ENCODE data around the gene KRT84. TPM values are rescaled to one million over a fixed set of nuclear protein-coding genes. Genes with fewer than 3 reads are reported as not detected.

The KRT84 gene
- total RNA-seq, 1 experiment from 2014 or later: not detected

- H3K4me3 ChIP-seq (ENCODE audit: insufficient read depth, low read depth, low read length): no peak overlapping the region
- no peak for DNase-seq
- H3K27me3 ChIP-seq (ENCODE audit: control insufficient read depth, insufficient read depth, low read length): no peaks in the 10 kb centered on the region
- H3K36me3 ChIP-seq (replicated peaks; ENCODE audit: control insufficient read depth, insufficient read depth, low read length): no peaks in the 10 kb centered on the region
These were observed 42.5 kb downstream of the KRT84 start for GRCh38 chr12:52342781-52343490.

- Histone ChIP-seq H3K4me3 (ENCODE audit: insufficient read depth, low read depth, low read length) (no peak overlapping the region), H3K36me3 (replicated peaks; ENCODE audit: control insufficient read depth, insufficient read depth, low read length) (no peaks in the 10 kb centered on the region), H3K27me3 (ENCODE audit: control insufficient read depth, insufficient read depth, low read length) (no peaks in the 10 kb centered on the region)
- no peak for DNase-seq
These were observed 44.3 kb downstream of the KRT84 start for GRCh38 chr12:52341066-52341580.

GRCh38 chr12:52338241-52338960 lies 47.1 kb downstream of the KRT84 start:
- DNase-seq: no peak
- Histone ChIP-seq H3K36me3 (replicated peaks; ENCODE audit: control insufficient read depth, insufficient read depth, low read length) (no peaks in the 10 kb centered on the region), H3K27me3 (ENCODE audit: control insufficient read depth, insufficient read depth, low read length) (no peaks in the 10 kb centered on the region), H3K4me3 (ENCODE audit: insufficient read depth, low read depth, low read length) (no peak overlapping the region)

- DNase-seq: no peak
- H3K4me3 ChIP-seq (ENCODE audit: insufficient read depth, low read depth, low read length): no peak overlapping the region
- H3K36me3 ChIP-seq (replicated peaks; ENCODE audit: control insufficient read depth, insufficient read depth, low read length): no peaks in the 10 kb centered on the region
- no peaks in the 10 kb centered on the region for H3K27me3 ChIP-seq (ENCODE audit: control insufficient read depth, insufficient read depth, low read length)
These were observed 48.4 kb downstream of the KRT84 start for GRCh38 chr12:52337054-52337453.

GRCh38 chr12:52336641-52337040 lies 48.8 kb downstream of the KRT84 start:
- Histone ChIP-seq H3K27me3 (ENCODE audit: control insufficient read depth, insufficient read depth, low read length) (no peaks in the 10 kb centered on the region), H3K36me3 (replicated peaks; ENCODE audit: control insufficient read depth, insufficient read depth, low read length) (no peaks in the 10 kb centered on the region), H3K4me3 (ENCODE audit: insufficient read depth, low read depth, low read length) (no peak overlapping the region)
- DNase-seq: no peak

GRCh38 chr12:52335598-52336262 lies 49.7 kb downstream of the KRT84 start:
- Histone ChIP-seq H3K36me3 (replicated peaks; ENCODE audit: control insufficient read depth, insufficient read depth, low read length) (no peaks in the 10 kb centered on the region), H3K27me3 (ENCODE audit: control insufficient read depth, insufficient read depth, low read length) (no peaks in the 10 kb centered on the region), H3K4me3 (ENCODE audit: insufficient read depth, low read depth, low read length) (no peak overlapping the region)
- DNase-seq: no peak

- no peak overlapping the region for H3K4me3 ChIP-seq (ENCODE audit: insufficient read depth, low read depth, low read length)
- DNase-seq: no peak
- no peaks in the 10 kb centered on the region for H3K36me3 ChIP-seq (replicated peaks; ENCODE audit: control insufficient read depth, insufficient read depth, low read length)
- H3K27me3 ChIP-seq (ENCODE audit: control insufficient read depth, insufficient read depth, low read length): no peaks in the 10 kb centered on the region
These were observed 51.3 kb downstream of the KRT84 start for GRCh38 chr12:52334185-52334584.

GRCh38 chr12:52333321-52333720 lies 52.1 kb downstream of the KRT84 start:
- no peak for DNase-seq
- Histone ChIP-seq H3K27me3 (ENCODE audit: control insufficient read depth, insufficient read depth, low read length) (no peaks in the 10 kb centered on the region), H3K4me3 (ENCODE audit: insufficient read depth, low read depth, low read length) (no peak overlapping the region), H3K36me3 (replicated peaks; ENCODE audit: control insufficient read depth, insufficient read depth, low read length) (no peaks in the 10 kb centered on the region)

- Histone ChIP-seq H3K36me3 (replicated peaks; ENCODE audit: control insufficient read depth, insufficient read depth, low read length) (no peaks in the 10 kb centered on the region), H3K4me3 (ENCODE audit: insufficient read depth, low read depth, low read length) (no peak overlapping the region), H3K27me3 (ENCODE audit: control insufficient read depth, insufficient read depth, low read length) (no peaks in the 10 kb centered on the region)
- DNase-seq: no peak
These were observed 53.1 kb downstream of the KRT84 start for GRCh38 chr12:52332381-52332780.

- Histone ChIP-seq H3K36me3 (replicated peaks; ENCODE audit: control insufficient read depth, insufficient read depth, low read length) (no peaks in the 10 kb centered on the region), H3K27me3 (ENCODE audit: control insufficient read depth, insufficient read depth, low read length) (no peaks in the 10 kb centered on the region), H3K4me3 (ENCODE audit: insufficient read depth, low read depth, low read length) (no peak overlapping the region)
- no peak for DNase-seq
These were observed 53.6 kb downstream of the KRT84 start for GRCh38 chr12:52331833-52332232.

GRCh38 chr12:52331039-52331438 lies 54.4 kb downstream of the KRT84 start:
- no peaks in the 10 kb centered on the region for H3K36me3 ChIP-seq (replicated peaks; ENCODE audit: control insufficient read depth, insufficient read depth, low read length)
- DNase-seq: no peak
- no peaks in the 10 kb centered on the region for H3K27me3 ChIP-seq (ENCODE audit: control insufficient read depth, insufficient read depth, low read length)
- no peak overlapping the region for H3K4me3 ChIP-seq (ENCODE audit: insufficient read depth, low read depth, low read length)

- H3K4me3 ChIP-seq (ENCODE audit: insufficient read depth, low read depth, low read length): no peak overlapping the region
- H3K27me3 ChIP-seq (ENCODE audit: control insufficient read depth, insufficient read depth, low read length): no peaks in the 10 kb centered on the region
- no peaks in the 10 kb centered on the region for H3K36me3 ChIP-seq (replicated peaks; ENCODE audit: control insufficient read depth, insufficient read depth, low read length)
- DNase-seq: no peak
These were observed 57.5 kb downstream of the KRT84 start for GRCh38 chr12:52327830-52328500.
